ENCODE data around the gene ZNF318. TPM values are rescaled to one million over a fixed set of nuclear protein-coding genes. Genes with fewer than 3 reads are reported as not detected.
"Not testable (repeated sequence)": the region's sequence is repeated elsewhere in the genome, so short reads cannot be mapped to it uniquely, and the experiment has no call there.

ZNF318 gene
- polyA plus RNA-seq, 1 donor from 2014 or later: 11.7 TPM

- not testable (repeated sequence) for H3K9ac ChIP-seq (ENCODE audit: low read length); H3K4me2 ChIP-seq (ENCODE audit: low read length); H3K9me3 ChIP-seq (ENCODE audit: low read length); H3K27ac ChIP-seq (ENCODE audit: low read length); H3K4me3 ChIP-seq (ENCODE audit: low read length); H3K27me3 ChIP-seq (ENCODE audit: insufficient read depth, low read depth, low read length); H3K36me3 ChIP-seq (ENCODE audit: insufficient read depth, low read length); H4K20me1 ChIP-seq (ENCODE audit: insufficient read depth); H3K9me2 ChIP-seq (ENCODE audit: insufficient read depth, low read length); H3F3A ChIP-seq (ENCODE audit: insufficient read depth, low read length, poor library complexity, severe bottlenecking); H3K79me2 ChIP-seq (replicated peaks; ENCODE audit: insufficient read depth, low read length); H2AFZ ChIP-seq (ENCODE audit: low read depth, low read length)
Observed at GRCh38 chr6:43410776-43411175, 41.3 kb upstream of the ZNF318 start.

GRCh38 chr6:43408259-43408658 lies 38.8 kb upstream of the ZNF318 start:
- Histone ChIP-seq H3K9ac (ENCODE audit: low read length) (no peak overlapping the region), H3K36me3 (ENCODE audit: insufficient read depth, low read length) (no peaks in the 10 kb centered on the region)

More at GRCh38 chr6:43408259-43408658, 38.8 kb upstream of the ZNF318 start:
- H3K4me2 ChIP-seq (ENCODE audit: low read length): no peak overlapping the region
- no peaks in the 10 kb centered on the region for H4K20me1 ChIP-seq (ENCODE audit: insufficient read depth)
- TF ChIP-seq TAF1 (IDR thresholded peaks at IDR 0.05; ENCODE audit: low read depth): no peak
- no peak for TF ChIP-seq POLR2AphosphoS5 (IDR thresholded peaks at IDR 0.05)
- no peak for TF ChIP-seq REST (IDR thresholded peaks at IDR 0.05; ENCODE audit: borderline replicate concordance)
- no peak for TF ChIP-seq MXI1 (conservative IDR thresholded peaks at IDR 0.05; ENCODE audit: poor library complexity, severe bottlenecking)
- TF ChIP-seq RAD21 (conservative IDR thresholded peaks at IDR 0.05): no peak
- no peak for TF ChIP-seq EP300 (conservative IDR thresholded peaks at IDR 0.05; ENCODE audit: poor library complexity, severe bottlenecking)
- TF ChIP-seq CTCF (IDR thresholded peaks at IDR 0.05; ENCODE audit: poor library complexity, severe bottlenecking): no peak
- no peak for TF ChIP-seq SMC3 (conservative IDR thresholded peaks at IDR 0.05; ENCODE audit: poor library complexity)
- TF ChIP-seq EZH2 (IDR thresholded peaks at IDR 0.05; ENCODE audit: borderline replicate concordance, insufficient read depth, low read length, poor library complexity, severe bottlenecking): no peak
- no peak overlapping the region for H3K27ac ChIP-seq (ENCODE audit: low read length)
- H3K9me3 ChIP-seq (ENCODE audit: low read length): no peaks in the 10 kb centered on the region
- no peaks in the 10 kb centered on the region for H3K27me3 ChIP-seq (ENCODE audit: insufficient read depth, low read depth, low read length)
- no peak overlapping the region for H2AFZ ChIP-seq (ENCODE audit: low read depth, low read length)
- H3K79me2 ChIP-seq (replicated peaks; ENCODE audit: insufficient read depth, low read length): no peaks in the 10 kb centered on the region
- no peaks in the 10 kb centered on the region for H3K9me2 ChIP-seq (ENCODE audit: insufficient read depth, low read length)
- no peak overlapping the region for H3K4me3 ChIP-seq (ENCODE audit: low read length)
- H3F3A ChIP-seq (ENCODE audit: insufficient read depth, low read length, poor library complexity, severe bottlenecking): no peaks in the 10 kb centered on the region

Data from neural cell (in vitro differentiated cells).